Measurements from ENCODE around the gene CCDC106.

Gene CCDC106

DNA sequence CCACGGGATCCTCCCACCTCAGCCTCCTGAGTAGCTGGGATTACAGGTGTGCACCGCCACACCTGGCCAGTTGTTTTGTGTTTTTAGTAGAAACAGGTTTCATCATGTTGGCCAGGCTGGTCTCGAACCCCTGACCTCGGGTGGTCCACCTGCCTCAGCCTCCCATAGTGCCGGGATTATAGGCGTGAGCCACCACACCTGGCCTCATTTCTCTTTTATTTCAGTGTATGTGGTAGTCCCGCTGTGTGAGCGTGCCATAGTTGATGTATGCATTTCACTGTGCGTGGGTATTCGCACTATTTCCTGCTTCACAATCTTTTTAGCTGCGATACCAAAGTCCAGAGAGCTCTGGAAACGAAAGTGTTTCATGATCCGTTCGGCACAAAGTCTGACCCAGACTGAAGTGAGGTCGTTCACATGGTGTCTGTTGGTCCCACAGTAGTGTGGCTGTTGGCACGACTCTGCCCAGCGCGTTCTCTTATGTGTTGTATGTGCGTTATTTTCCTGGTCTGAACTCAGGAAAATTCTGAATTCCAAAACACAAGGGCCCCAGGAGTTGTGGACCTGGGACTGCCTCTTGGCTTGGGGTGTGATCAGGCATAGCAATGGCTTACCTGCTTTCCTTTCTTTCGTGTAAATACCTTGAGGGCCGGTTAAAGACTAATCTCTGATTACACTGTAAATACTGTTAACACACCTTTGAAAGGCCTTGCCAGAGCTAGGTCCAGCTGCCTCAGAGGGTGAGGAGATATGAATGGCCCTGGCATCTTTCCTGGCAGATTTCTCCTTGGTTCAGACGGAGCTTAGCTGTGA is 35.6 kb downstream of the CCDC106 start:
- DNase-seq = peak; percentile 44

DNA sequence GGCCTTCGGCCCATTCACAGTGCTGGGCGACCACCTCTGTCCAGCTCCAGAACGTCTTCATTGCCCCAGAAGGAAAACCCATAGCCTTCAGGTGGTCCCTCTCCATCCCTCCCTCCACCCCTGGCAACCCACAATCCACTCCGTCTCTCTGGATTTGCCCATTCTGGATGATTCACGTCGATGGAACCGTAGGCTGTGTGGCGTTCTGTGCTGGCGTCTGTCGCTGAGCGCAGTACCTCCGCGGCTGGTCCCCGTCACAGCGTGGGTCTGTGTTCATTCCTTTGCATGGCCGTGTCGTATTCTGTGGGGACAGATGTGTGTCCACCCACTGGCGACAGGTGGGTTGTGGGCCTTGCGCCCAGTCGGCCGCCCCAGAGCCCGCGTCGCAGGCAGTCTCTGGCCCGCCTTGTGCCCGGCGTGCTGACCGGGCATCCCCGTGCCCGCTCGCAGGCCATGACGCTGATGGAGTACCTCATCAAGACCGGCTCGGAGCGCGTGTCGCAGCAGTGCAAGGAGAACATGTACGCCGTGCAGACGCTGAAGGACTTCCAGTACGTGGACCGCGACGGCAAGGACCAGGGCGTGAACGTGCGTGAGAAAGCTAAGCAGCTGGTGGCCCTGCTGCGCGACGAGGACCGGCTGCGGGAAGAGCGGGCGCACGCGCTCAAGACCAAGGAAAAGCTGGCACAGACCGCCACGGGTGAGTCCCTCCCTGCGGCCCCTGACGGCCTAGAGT is 37.1 kb downstream of the CCDC106 start:
- DNase-seq = no peak

GRCh38 chr19:55685776-55686175 is 37.8 kb downstream of the CCDC106 start:
- no peak for DNase-seq

GRCh38 chr19:55686311-55687050 is 38.5 kb downstream of the CCDC106 start:
- DNase-seq = no peak

DNA sequence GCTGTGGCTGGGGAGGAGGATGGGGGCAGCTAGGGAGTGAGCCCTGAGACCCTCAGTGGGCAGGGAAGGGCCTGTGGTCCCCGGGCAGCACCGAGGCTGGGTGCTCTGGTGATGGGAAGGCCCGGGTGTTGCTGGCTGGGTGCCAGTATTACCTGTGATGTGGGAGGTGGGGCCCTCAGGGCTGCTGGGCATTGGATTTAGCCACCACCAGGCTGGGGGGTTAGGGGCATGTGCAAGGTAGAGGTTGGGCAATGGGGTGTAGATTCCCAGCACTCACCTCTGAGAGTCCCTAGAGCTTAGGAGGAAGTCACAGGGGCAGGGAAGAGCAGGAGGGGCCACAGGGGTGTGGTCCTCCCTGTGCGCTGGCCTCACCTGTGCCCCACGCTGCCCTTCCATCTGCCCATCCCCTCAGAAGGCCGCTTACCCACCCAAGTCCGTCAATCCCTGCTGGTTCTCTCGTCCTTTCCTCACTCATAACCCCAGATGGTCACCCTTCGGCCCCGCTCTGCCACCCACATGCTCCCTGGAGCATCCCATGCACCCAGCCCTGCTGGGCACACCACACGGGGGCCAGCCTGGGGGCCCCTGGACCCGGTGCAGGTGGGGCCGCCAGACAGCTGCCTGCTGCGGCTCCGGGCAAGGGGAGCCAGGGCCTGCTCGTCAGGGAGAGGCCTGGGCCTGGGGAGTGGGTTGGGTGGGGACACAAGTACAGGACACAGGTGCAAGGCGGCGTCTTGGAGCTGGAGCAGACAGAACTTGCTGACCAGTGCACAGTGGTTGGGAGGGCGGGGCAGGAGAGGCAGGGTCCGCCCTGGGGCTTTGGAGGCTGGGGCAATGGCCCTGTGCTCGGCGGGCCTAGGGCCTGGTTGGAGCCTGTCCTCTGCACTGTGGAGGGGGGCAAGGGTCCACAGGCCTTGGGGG is 39.5 kb downstream of the CCDC106 start:
- no peak for DNase-seq

DNA sequence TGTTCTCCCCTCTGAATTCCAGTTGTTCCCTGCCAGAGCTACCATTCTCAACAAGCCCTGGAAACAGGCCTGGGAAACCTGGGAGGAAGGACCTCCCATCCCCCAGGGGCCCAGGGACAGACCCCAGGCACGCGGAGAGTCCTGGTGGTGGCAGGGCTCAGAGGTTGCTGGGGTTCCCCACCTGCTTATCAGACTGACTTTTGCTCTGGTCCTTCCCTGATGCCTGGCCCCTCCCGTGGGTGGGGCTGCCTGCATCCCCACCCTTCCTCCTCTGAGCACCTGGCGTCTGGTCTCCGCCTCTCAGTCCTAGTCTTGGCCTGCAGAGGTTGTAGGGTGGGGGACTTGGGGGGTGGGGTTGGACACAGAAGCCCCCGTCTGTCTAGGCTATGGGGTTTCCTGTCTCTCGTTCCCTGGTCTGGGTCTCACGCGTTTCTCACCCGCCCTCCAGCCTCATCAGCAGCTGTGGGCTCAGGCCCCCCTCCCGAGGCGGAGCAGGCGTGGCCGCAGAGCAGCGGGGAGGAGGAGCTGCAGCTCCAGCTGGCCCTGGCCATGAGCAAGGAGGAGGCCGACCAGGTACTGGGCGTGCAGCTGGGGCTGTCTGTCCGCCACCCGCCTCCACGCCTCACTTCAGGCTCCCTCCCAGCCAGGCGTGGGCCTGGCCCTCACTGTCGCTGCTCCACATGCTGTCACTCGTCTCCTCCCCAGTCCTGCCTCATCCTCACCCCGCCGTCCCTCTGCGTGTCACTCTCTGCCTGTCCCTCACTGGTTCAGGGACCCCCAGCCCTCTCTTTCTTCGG is 40.6 kb downstream of the CCDC106 start:
- DNase-seq = no peak

- DNase-seq = no peak
These were observed 41.5 kb downstream of the CCDC106 start for GRCh38 chr19:55689411-55690108.

- no peak for DNase-seq
These were observed 42.2 kb downstream of the CCDC106 start for GRCh38 chr19:55690109-55690768.

- no peak for DNase-seq
These were observed 42.9 kb downstream of the CCDC106 start for GRCh38 chr19:55690769-55691545.

GRCh38 chr19:55691561-55692481 is 43.8 kb downstream of the CCDC106 start:
- DNase-seq = no peak

DNA sequence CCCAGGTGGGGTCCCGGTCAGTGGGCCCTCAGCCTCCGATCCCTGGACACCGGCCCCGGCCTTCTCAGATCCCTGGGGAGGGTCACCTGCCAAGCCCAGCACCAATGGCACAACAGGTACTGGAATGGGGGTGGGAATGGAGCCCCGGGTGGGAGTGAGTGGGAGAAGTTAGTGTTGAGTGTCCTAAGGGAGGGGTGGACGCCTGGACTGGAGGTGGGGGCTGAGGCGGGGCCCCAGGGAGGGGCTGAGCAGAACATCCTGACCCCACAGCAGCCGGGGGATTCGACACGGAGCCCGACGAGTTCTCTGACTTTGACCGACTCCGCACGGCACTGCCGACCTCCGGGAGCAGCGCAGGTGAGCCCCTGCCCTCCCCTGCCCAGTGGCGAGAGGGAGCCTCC is 44.7 kb downstream of the CCDC106 start:
- DNase-seq = no peak

- DNase-seq = no peak
These were observed 45.4 kb downstream of the CCDC106 start for GRCh38 chr19:55693336-55693974.

DNA sequence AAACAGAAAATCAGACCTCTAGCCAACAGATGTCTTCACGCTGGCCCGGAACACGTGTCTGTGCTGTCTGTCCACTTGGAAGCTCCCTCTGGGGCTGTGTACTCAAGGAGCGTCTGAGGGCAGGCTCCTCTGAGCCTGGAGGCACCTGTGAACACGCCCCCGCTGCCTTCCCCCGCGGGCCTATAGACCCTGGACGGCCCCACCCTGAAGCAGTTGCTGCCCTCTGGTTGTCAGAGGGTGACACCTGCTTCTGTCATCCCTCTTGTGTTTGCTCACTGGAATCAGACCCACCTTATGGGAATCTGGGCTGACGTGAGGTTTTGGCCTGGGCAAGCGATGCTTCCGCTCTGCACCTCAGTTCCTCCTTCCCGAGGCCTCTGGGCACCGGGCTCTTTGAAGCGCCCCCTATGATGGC is 46.2 kb downstream of the CCDC106 start:
- DNase-seq = no peak

GRCh38 chr19:55694656-55695491 is 46.9 kb downstream of the CCDC106 start:
- DNase-seq = no peak

- no peak for DNase-seq
These were observed 47.7 kb downstream of the CCDC106 start for GRCh38 chr19:55695511-55696290.
